Testis (tissue), 3 donors: Measurements from ENCODE around the gene FRMD1. TPM values are rescaled to one million over a fixed set of nuclear protein-coding genes. Genes with fewer than 3 reads are reported as not detected.

ENCODE experiments used
- DNase-seq: peaks from one replicate; pipeline ENCODE4 v3.0.0-alpha.2; 2019
- H3K27ac ChIP-seq, 2 donors: fragments of 200-600 bp; sonication (generic); one replicate each; pipeline ENCODE4 v1.5.1; 2019
- H3K27me3 ChIP-seq: fragments of 200-600 bp; sonication (generic); one replicate; pipeline ENCODE4 v1.5.1; 2019
- H3K36me3 ChIP-seq: fragments of 200-600 bp; sonication (generic); one replicate; pipeline ENCODE4 v1.5.1; 2017; ENCODE audit warnings: low read depth; ENCODE audit errors: missing control alignments
- H3K4me1 ChIP-seq: fragments of 200-600 bp; sonication (generic); one replicate; pipeline ENCODE4 v1.5.1; 2019
- H3K4me3 ChIP-seq, 2 donors: fragments of 200-600 bp; sonication (generic); one replicate each; pipeline ENCODE4 v1.5.1; 2017 to 2019
- H3K9me3 ChIP-seq: fragments of 200-600 bp; sonication (generic); one replicate; pipeline ENCODE4 v1.5.1; 2017
- POLR2A ChIP-seq: fragments of 450-650 bp; IDR thresholded peaks from one replicate; pipeline ENCODE4 v1.6.1; 2017; ENCODE audit warnings: antibody characterized with exemption, mild to moderate bottlenecking, moderate library complexity
- WGBS, 2 donors: methylation state at CpG; one replicate each; pipeline ENCODE4 v1.1.5; 2018; 5-methylcytosine and 5-hydroxymethylcytosine counted together
- intact Hi-C: fragments of 100-400 bp; cut with DNase I; formaldehyde crosslinking; loops from one replicate; pipeline ENCODE4 v1.15.1; 2023; ENCODE audit warnings: low total_unique reads
- polyA plus RNA-seq: library from polyadenylated mRNA; stranded (reverse); fragments of 350-450 nt; fragmentation: Illumina TruSeq; extraction: RNeasy Lipid Tissue Mini Kit (QIAGEN cat#74804); gene quantifications from one replicate; pipeline ENCODE4 v1.2.3, GENCODE V29; 2014; ENCODE audit warnings: low read depth, low replicate concordance; ENCODE audit not compliant: insufficient read depth
- total RNA-seq, 2 donors: library from RNA; depleted of rRNA; stranded (reverse); fragments of >200 nt; gene quantifications; one replicate each; pipeline ENCODE4 v1.2.3, GENCODE V29; 2016
- TF ChIP-seq, protein P1 (sequence below), 3 experiments: fragments of 450-650 bp in 2 of 3; fragments of 200-600 bp in 1 of 3; sonication (generic) in 1 of 3; IDR thresholded peaks; one replicate each; pipeline ENCODE4 v1.5.1; 2016 to 2019; ENCODE audit warnings: antibody characterized with exemption in 3 of 3, mild to moderate bottlenecking in 2 of 3, moderate library complexity in 1 of 3

The FRMD1 gene
- total and polyA plus RNA-seq, 3 donors from 2014 or later, result 7.2 to 13.5 (median 8.0) TPM

DNA sequence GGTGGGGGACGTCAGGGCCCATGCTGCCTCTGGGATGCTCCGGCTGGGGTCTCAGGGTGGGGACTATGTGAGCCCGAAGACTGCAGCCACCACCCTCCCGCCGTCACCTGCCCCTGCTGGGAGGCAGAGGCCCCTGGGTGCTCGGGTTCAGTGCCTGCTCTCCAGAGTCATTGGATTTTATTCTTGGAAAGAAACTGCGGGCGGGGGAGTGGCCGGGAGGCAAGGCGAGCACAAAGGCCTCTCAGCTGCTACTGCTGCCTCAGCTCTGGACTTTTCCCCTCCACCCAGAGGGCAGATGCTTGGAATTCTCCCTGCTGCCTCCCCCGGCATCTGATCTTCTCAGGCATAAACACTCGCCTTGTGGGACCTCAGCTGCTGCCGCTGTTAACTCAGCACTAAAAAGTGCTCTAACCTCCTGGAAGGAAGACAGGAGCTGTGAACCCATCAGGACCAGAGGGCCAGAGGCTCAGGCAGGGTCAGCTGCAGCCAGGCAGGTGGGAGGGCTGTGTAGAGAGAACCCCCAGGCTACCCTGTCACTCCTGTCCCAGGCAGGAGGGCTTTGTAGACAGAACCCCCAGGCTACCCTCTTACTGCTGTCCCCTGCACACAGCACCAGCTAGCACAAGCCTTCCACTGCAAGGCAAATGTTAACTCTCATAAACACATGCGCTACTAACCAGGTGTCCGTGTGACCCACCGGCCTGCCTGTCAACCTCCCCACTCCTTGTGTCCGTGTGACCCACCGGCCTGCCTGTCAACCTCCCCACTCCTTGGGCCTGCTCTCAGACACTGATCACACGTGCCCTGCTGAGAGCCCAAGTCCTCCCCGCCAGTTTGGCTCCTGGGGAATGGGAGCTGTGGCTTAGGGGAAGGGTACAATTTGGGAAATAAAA lies 9.4 kb upstream of the FRMD1 start:
- H3K36me3 ChIP-seq, result no peaks in the 10 kb centered on the region
- H3K27ac ChIP-seq, result no peak overlapping the region
- intact Hi-C loops, result no loop called here
- WGBS, 2 donors, result 36 to 74% methylated on average over 9 to 20 of the region's 20 CpGs
- H3K27me3 ChIP-seq, result no peaks in the 10 kb centered on the region
- H3K4me1 ChIP-seq, result peaks cover 11% of the 10 kb centered on the region
- DNase-seq, result peak; percentile 89
- H3K4me3 ChIP-seq, result no peak overlapping the region
- no peak for TF ChIP-seq POLR2A
- TF ChIP-seq, protein P1, sequence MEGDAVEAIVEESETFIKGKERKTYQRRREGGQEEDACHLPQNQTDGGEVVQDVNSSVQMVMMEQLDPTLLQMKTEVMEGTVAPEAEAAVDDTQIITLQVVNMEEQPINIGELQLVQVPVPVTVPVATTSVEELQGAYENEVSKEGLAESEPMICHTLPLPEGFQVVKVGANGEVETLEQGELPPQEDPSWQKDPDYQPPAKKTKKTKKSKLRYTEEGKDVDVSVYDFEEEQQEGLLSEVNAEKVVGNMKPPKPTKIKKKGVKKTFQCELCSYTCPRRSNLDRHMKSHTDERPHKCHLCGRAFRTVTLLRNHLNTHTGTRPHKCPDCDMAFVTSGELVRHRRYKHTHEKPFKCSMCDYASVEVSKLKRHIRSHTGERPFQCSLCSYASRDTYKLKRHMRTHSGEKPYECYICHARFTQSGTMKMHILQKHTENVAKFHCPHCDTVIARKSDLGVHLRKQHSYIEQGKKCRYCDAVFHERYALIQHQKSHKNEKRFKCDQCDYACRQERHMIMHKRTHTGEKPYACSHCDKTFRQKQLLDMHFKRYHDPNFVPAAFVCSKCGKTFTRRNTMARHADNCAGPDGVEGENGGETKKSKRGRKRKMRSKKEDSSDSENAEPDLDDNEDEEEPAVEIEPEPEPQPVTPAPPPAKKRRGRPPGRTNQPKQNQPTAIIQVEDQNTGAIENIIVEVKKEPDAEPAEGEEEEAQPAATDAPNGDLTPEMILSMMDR (IDR thresholded peaks at IDR 0.05), result no peak
- no peaks in the 10 kb centered on the region for H3K9me3 ChIP-seq

DNA sequence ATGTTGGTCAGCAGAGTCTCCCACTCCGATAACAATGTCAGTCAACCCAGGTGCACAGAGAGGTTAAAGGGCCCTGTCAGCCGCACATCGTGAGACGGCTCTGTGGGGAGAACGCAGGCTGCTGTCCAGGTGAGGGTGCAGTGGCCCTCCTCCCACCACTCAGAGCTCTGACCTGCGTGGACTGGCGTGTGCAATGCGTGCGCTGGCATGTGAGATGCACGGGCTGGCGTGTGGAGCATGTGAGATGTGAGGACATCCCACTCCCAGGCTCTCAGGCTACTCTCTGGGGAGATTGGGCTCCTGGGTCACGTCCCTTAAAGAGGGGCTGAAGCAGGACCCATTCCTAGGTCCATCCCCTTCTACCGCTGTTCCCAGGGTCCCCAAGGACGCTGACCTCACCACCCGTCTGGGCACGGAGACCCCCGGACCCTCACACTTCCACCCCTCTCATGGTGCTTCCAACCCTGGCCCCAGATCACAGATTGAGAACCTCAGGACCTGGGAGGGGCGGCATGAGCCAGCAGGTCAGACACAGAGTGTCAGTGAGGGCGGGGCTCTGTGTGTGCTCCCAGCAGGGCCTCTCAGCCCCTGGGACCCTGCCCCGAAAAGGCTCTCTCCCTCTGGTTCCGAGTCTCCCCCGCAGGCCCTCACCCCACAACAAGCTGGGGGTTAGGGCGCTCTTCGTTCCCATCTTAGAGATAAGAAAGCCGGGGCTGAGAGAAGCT lies 8.6 kb upstream of the FRMD1 start:
- H3K9me3 ChIP-seq, result no peaks in the 10 kb centered on the region
- no peak overlapping the region for H3K27ac ChIP-seq
- peaks cover 11% of the 10 kb centered on the region for H3K4me1 ChIP-seq
- no peak for DNase-seq
- no peak for TF ChIP-seq POLR2A
- TF ChIP-seq, protein P1 (IDR thresholded peaks at IDR 0.05), result no peak
- H3K36me3 ChIP-seq, result no peaks in the 10 kb centered on the region
- intact Hi-C loops, result no loop called here
- 72 to 77% methylated on average over 16 to 24 of the region's 25 CpGs for WGBS, 2 donors
- H3K4me3 ChIP-seq, result no peak overlapping the region
- no peaks in the 10 kb centered on the region for H3K27me3 ChIP-seq

DNA sequence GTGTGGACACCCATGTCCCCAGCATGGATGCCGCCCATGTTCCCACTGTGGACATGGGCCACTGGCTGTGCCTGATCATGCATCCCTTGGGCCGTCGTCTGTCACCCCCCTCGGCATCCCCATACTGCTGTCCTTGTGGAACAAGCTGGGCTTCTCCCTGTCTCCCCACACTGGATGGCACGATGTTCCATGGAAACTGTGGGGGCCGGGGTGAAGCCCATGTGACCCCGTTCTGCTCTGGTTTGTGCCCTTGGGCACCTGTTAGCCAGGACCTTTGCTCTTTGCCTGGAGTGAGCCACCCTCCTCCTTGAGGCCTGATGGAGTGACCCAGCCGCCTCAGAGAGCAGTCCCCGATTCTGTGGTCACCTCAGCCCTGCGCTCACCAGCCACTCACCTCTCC lies 7.6 kb upstream of the FRMD1 start:
- Histone ChIP-seq H3K4me3 (no peak overlapping the region), H3K4me1 (peaks cover 11% of the 10 kb centered on the region), H3K27me3 (no peaks in the 10 kb centered on the region), H3K36me3 (no peaks in the 10 kb centered on the region), H3K9me3 (no peaks in the 10 kb centered on the region), H3K27ac (no peak overlapping the region)
- 93 to 99% methylated on average over 10 of the region's 10 CpGs for WGBS, 2 donors
- intact Hi-C loops, result no loop called here
- no peak for DNase-seq
- TF ChIP-seq, protein P1 (IDR thresholded peaks at IDR 0.05), result no peak

DNA sequence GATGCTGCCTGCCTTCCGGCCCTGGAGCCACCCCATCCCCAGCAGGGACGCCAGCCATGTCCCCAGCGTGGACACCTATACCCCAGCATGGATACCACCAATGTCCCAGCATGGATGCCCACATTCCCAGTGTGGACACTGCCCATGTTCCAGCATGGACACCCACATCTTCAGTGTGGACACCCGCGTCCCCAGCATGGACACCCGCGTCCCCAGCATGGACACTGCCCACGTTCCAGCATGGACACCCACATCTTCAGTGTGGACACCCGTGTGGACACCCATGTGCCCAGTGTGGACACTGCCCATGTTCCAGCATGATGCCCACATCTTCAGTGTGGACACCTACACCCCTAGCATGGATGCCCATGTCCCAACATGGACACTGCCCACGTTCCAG lies 7.1 kb upstream of the FRMD1 start:
- no peaks in the 10 kb centered on the region for H3K27me3 ChIP-seq
- DNase-seq, result no peak
- TF ChIP-seq, protein P1 (IDR thresholded peaks at IDR 0.05), result no peak
- TF ChIP-seq POLR2A, result no peak
- intact Hi-C loops, result no loop called here
- 90 to 94% methylated on average over 9 to 10 of the region's 10 CpGs for WGBS, 2 donors
- no peak overlapping the region for H3K4me3 ChIP-seq
- H3K9me3 ChIP-seq, result no peaks in the 10 kb centered on the region
- H3K36me3 ChIP-seq, result no peaks in the 10 kb centered on the region
- H3K4me1 ChIP-seq, result peaks cover 11% of the 10 kb centered on the region
- H3K27ac ChIP-seq, result no peak overlapping the region
